ENCODE data around the gene DNAJC11. TPM values are rescaled to one million over a fixed set of nuclear protein-coding genes. Genes with fewer than 3 reads are reported as not detected.

DNAJC11 gene
- total RNA-seq, 2 donors from 2014 or later = 64.7 to 71.1 TPM

- Histone ChIP-seq H3K27me3 (ENCODE audit: control insufficient read depth, insufficient read depth, low read length, poor library complexity, severe bottlenecking) (no peaks in the 10 kb centered on the region), H3K36me3 (ENCODE audit: control insufficient read depth, insufficient read depth, low read length) (peaks cover 68% of the 10 kb centered on the region), H3K4me1 (ENCODE audit: control insufficient read depth, insufficient read depth, low read length) (no peaks in the 10 kb centered on the region), H3K9me3 (ENCODE audit: control insufficient read depth, low read length) (no peaks in the 10 kb centered on the region), H3K9ac (ENCODE audit: extremely low read depth, low read length, poor library complexity, severe bottlenecking) (no peak overlapping the region), H3K27ac (ENCODE audit: low read depth, low read length) (no peak overlapping the region), H3K4me3 (ENCODE audit: low read length) (no peak overlapping the region)
- Mint-ChIP-seq H3K27me3 (ENCODE audit: insufficient read depth) (no peaks in the 10 kb centered on the region), H3K27ac (no peak overlapping the region), H3K36me3 (ENCODE audit: low read depth) (peaks cover 73% of the 10 kb centered on the region), H3K4me1 (no peaks in the 10 kb centered on the region), H3K9me3 (peaks cover under 1% of the 10 kb centered on the region), H3K4me3 (no peak overlapping the region)
- DNase-seq = no peak
- WGBS, 2 experiments (ENCODE audit: insufficient coverage in 1 of 2, insufficient read length in 1 of 2) = 98 to 100% methylated on average over 1 to 2 of the region's 2 CpGs
- no peak for TF ChIP-seq CTCF (conservative IDR thresholded peaks at IDR 0.05)
Observed at GRCh38 chr1:6675941-6676340, 25.7 kb downstream of the DNAJC11 start.

DNA sequence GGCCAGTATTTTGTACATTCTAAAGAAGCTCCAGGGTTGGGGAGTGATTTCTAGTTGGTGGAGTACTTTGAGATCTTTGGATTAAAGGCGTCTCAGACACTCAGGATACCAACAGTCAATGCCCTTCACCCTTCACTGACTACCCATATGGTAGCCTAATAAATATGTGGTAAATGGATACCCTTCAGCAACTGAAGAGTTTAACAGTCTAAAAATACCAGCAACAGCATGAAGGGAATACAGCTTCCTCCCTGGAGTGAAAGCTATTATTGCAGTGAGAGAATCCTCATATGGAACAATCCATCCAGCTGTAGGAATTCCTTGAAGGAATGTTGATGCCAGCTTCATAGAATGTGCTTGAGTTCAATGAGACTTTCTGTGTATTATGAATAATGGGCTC lies 26.8 kb downstream of the DNAJC11 start:
- Histone ChIP-seq H3K9ac (ENCODE audit: extremely low read depth, low read length, poor library complexity, severe bottlenecking) (no peak overlapping the region), H3K4me1 (ENCODE audit: control insufficient read depth, insufficient read depth, low read length) (no peaks in the 10 kb centered on the region), H3K36me3 (ENCODE audit: control insufficient read depth, insufficient read depth, low read length) (peaks cover 70% of the 10 kb centered on the region), H3K27me3 (ENCODE audit: control insufficient read depth, insufficient read depth, low read length, poor library complexity, severe bottlenecking) (no peaks in the 10 kb centered on the region), H3K9me3 (ENCODE audit: control insufficient read depth, low read length) (no peaks in the 10 kb centered on the region), H3K4me3 (ENCODE audit: low read length) (no peak overlapping the region), H3K27ac (ENCODE audit: low read depth, low read length) (no peak overlapping the region)
- H3K27me3 Mint-ChIP-seq (ENCODE audit: insufficient read depth) = no peaks in the 10 kb centered on the region
- H3K4me3 Mint-ChIP-seq = no peak overlapping the region
- peaks cover 3% of the 10 kb centered on the region for H3K9me3 Mint-ChIP-seq
- no peak for TF ChIP-seq CTCF (conservative IDR thresholded peaks at IDR 0.05)
- no peak for DNase-seq
- no peaks in the 10 kb centered on the region for H3K4me1 Mint-ChIP-seq
- H3K27ac Mint-ChIP-seq = no peak overlapping the region
- WGBS, 2 experiments (ENCODE audit: insufficient coverage in 1 of 2, insufficient read length in 1 of 2) = no CpG with 5 or more reads among the region's 1 CpG
- peaks cover 77% of the 10 kb centered on the region for H3K36me3 Mint-ChIP-seq (ENCODE audit: low read depth)

GRCh38 chr1:6673816-6674398 lies 27.7 kb downstream of the DNAJC11 start:
- Histone ChIP-seq H3K4me3 (ENCODE audit: low read length) (no peak overlapping the region), H3K27me3 (ENCODE audit: control insufficient read depth, insufficient read depth, low read length, poor library complexity, severe bottlenecking) (no peaks in the 10 kb centered on the region), H3K9ac (ENCODE audit: extremely low read depth, low read length, poor library complexity, severe bottlenecking) (no peak overlapping the region), H3K4me1 (ENCODE audit: control insufficient read depth, insufficient read depth, low read length) (no peaks in the 10 kb centered on the region), H3K36me3 (ENCODE audit: control insufficient read depth, insufficient read depth, low read length) (peaks cover 67% of the 10 kb centered on the region), H3K27ac (ENCODE audit: low read depth, low read length) (no peak overlapping the region), H3K9me3 (ENCODE audit: control insufficient read depth, low read length) (no peaks in the 10 kb centered on the region)
- no peak for DNase-seq
- H3K9me3 Mint-ChIP-seq = peaks cover 3% of the 10 kb centered on the region
- 93 to 96% methylated on average over 3 to 5 of the region's 5 CpGs for WGBS, 2 experiments (ENCODE audit: insufficient coverage in 1 of 2, insufficient read length in 1 of 2)
- H3K4me1 Mint-ChIP-seq = no peaks in the 10 kb centered on the region
- H3K36me3 Mint-ChIP-seq (ENCODE audit: low read depth) = peaks cover 73% of the 10 kb centered on the region
- no peaks in the 10 kb centered on the region for H3K27me3 Mint-ChIP-seq (ENCODE audit: insufficient read depth)
- no peak for TF ChIP-seq CTCF (conservative IDR thresholded peaks at IDR 0.05)
- no peak overlapping the region for H3K27ac Mint-ChIP-seq
- no peak overlapping the region for H3K4me3 Mint-ChIP-seq

Measured in endodermal cell (in vitro differentiated cells).